A549 (cell line): Measurements from ENCODE around the gene TNNI2. TPM values are rescaled to one million over a fixed set of nuclear protein-coding genes. Genes with fewer than 3 reads are reported as not detected.
A peak's percentile ranks its signal among the peaks of the same experiment; 100 is the strongest.

ENCODE experiments used
- ATAC-seq, 2 experiments: fragments of 200-7000 bp in 1 of 2; fragments of >200 bp in 1 of 2; cut with Nextera tagmentation in 1 of 2; cut with Tn5 transposase in 1 of 2; 3 replicates each; pipeline versions ENCODE4 v1.8.0 to v1.9.1; 2018 to 2020; ENCODE audit warnings: mild to moderate bottlenecking in 1 of 2, moderate library complexity in 1 of 2
- CTCF ChIA-PET: fragments of 300-600 bp; sonication (Branson Sonifier 250); formaldehyde crosslinking; extraction: SDS; loops from one replicate; lab custom pipeline; 2021; ENCODE audit warnings: antibody characterized with exemption, inconsistent platforms; lab: Yijun Ruan, JAX
- POLR2A ChIA-PET: fragments of 350-600 bp; formaldehyde crosslinking; extraction: SDS; loops from one replicate; lab custom pipeline; 2021; ENCODE audit warnings: antibody characterized with exemption, inconsistent platforms; lab: Yijun Ruan, JAX
- DNase-seq, 2 experiments: peaks; one replicate each; pipeline versions ENCODE4 v3.0.0 to v3.0.0-alpha.2; 2011 to 2016; ENCODE audit warnings: low read depth in 1 of 2, low spot score in 1 of 2
- FAIRE-seq: peaks from 2 replicates; lab custom pipeline; 2011; peaks lifted over from hg19 to GRCh38; lab: Jason Lieb, UNC
- H3K27ac ChIP-seq, 2 experiments: fragments of >200 bp; sonication (Bioruptor Twin); formaldehyde crosslinking; 3 replicates each; pipeline ENCODE4 v1.5.1; 2016 to 2017
- H3K4me1 ChIP-seq: fragments of >200 bp; sonication (Bioruptor Twin); formaldehyde crosslinking; 3 replicates; pipeline ENCODE4 v1.6.1; 2016
- H3K4me2 ChIP-seq: fragments of >200 bp; sonication (Bioruptor Twin); formaldehyde crosslinking; 3 replicates; pipeline ENCODE4 v1.6.1; 2016
- H3K4me3 ChIP-seq: fragments of >200 bp; sonication (Bioruptor Twin); formaldehyde crosslinking; 3 replicates; pipeline ENCODE4 v1.5.1; 2016
- H3K9me3 ChIP-seq: fragments of >200 bp; sonication (Bioruptor Twin); formaldehyde crosslinking; 3 replicates; pipeline ENCODE4 v1.6.1; 2016
- CBX2 ChIP-seq: fragments of 200-600 bp; sonication (generic); IDR thresholded peaks from 2 replicates; pipeline ENCODE4 v1.6.1; 2016; ENCODE audit warnings: low read depth, mild to moderate bottlenecking, borderline replicate concordance
- EHF ChIP-seq: fragments of 250-450 bp; sonication (Bioruptor Pico); IDR thresholded peaks from 2 replicates; pipeline ENCODE4 v1.5.0; 2020; ENCODE audit warnings: mild to moderate bottlenecking
- EHMT2 ChIP-seq: fragments of 200-600 bp; sonication (generic); IDR thresholded peaks from 2 replicates; pipeline ENCODE4 v1.6.1; 2016; ENCODE audit warnings: antibody characterized with exemption, low read depth, mild to moderate bottlenecking, moderate library complexity
- HDAC2 ChIP-seq: fragments of 200-600 bp; sonication (generic); IDR thresholded peaks from 2 replicates; pipeline ENCODE4 v1.6.1; 2016
- HES2 ChIP-seq: fragments of >200 bp; sonication (Bioruptor Twin); formaldehyde crosslinking; IDR thresholded peaks from 2 replicates; pipeline ENCODE4 v1.6.1; 2016
- HEYL ChIP-seq: fragments of 250-450 bp; sonication (Bioruptor Pico); IDR thresholded peaks from 2 replicates; pipeline ENCODE4 v1.8.0; 2021; ENCODE audit warnings: mild to moderate bottlenecking, moderate library complexity
- HOXA7 ChIP-seq: fragments of 250-450 bp; sonication (Bioruptor Pico); IDR thresholded peaks from 2 replicates; pipeline ENCODE4 v1.5.0; 2020; ENCODE audit warnings: mild to moderate bottlenecking, moderate library complexity
- HOXB5 ChIP-seq: fragments of 250-450 bp; sonication (Bioruptor Pico); IDR thresholded peaks from 2 replicates; pipeline ENCODE4 v1.5.0; 2020; ENCODE audit warnings: mild to moderate bottlenecking, moderate library complexity
- JUN ChIP-seq, 2 experiments: fragments of >200 bp; sonication (Bioruptor Twin); formaldehyde crosslinking; IDR thresholded peaks; 2 replicates in 1 of 2; 3 replicates in 1 of 2; pipeline ENCODE4 v1.6.1; 2016 to 2017
- MAX ChIP-seq: IDR thresholded peaks from 2 replicates; pipeline ENCODE4 v1.6.1; 2012
- NR3C1 ChIP-seq: fragments of >200 bp; sonication (Bioruptor Twin); formaldehyde crosslinking; IDR thresholded peaks from 3 replicates; pipeline ENCODE4 v1.6.1; 2017
- POLR2AphosphoS2 ChIP-seq: conservative IDR thresholded peaks from 2 replicates; pipeline ENCODE4 v1.6.1; 2012; ENCODE audit warnings: low read length, improper control_type of control experiment, inconsistent platforms
- REST ChIP-seq: fragments of 200-600 bp; sonication (generic); IDR thresholded peaks from 2 replicates; pipeline ENCODE4 v1.6.1; 2016; ENCODE audit warnings: antibody characterized with exemption, mild to moderate bottlenecking, moderate library complexity
- RFX5 ChIP-seq: fragments of 450-650 bp; IDR thresholded peaks from 2 replicates; pipeline ENCODE4 v1.7.1; 2014; ENCODE audit warnings: antibody characterized with exemption, mild to moderate bottlenecking, moderate library complexity
- USF2 ChIP-seq: fragments of 450-650 bp; IDR thresholded peaks from 2 replicates; pipeline ENCODE4 v1.6.1; 2014; ENCODE audit warnings: antibody characterized with exemption
- ZC3H11A ChIP-seq: fragments of 450-650 bp; IDR thresholded peaks from 2 replicates; pipeline ENCODE4 v1.6.1; 2014; ENCODE audit warnings: antibody characterized with exemption, mild to moderate bottlenecking
- WGBS: methylation state at CpG from one replicate; pipeline ENCODE4 v1.1.6; 2017; ENCODE audit errors: missing lambda C conversion rate; 5-methylcytosine and 5-hydroxymethylcytosine counted together
- polyA plus RNA-seq, 4 experiments: library from polyadenylated mRNA; depleted of rRNA in 3 of 4; stranded (reverse); fragments of >200 nt; fragmentation: RNase III in 1 of 4; extraction: RNeasy Plus Mini Kit Qiagen cat#74134 plus additional on column Dnase treatment in 1 of 4; gene quantifications; 2 replicates in 3 of 4; 3 replicates in 1 of 4; pipeline ENCODE4 v1.2.3, GENCODE V29; 2011 to 2017
- TF ChIP-seq, protein P1 (sequence below): IDR thresholded peaks from 2 replicates; pipeline ENCODE4 v1.6.1; 2012
- TF ChIP-seq, protein P2 (sequence below): fragments of 250-450 bp; sonication (Bioruptor Pico); IDR thresholded peaks from 2 replicates; pipeline ENCODE4 v1.5.0; 2021; ENCODE audit warnings: mild to moderate bottlenecking, moderate library complexity, borderline replicate concordance

TNNI2 gene
- polyA plus RNA-seq, 2 of the 4 experiments (the other 2 are of a cell fraction) = not detected

DNA sequence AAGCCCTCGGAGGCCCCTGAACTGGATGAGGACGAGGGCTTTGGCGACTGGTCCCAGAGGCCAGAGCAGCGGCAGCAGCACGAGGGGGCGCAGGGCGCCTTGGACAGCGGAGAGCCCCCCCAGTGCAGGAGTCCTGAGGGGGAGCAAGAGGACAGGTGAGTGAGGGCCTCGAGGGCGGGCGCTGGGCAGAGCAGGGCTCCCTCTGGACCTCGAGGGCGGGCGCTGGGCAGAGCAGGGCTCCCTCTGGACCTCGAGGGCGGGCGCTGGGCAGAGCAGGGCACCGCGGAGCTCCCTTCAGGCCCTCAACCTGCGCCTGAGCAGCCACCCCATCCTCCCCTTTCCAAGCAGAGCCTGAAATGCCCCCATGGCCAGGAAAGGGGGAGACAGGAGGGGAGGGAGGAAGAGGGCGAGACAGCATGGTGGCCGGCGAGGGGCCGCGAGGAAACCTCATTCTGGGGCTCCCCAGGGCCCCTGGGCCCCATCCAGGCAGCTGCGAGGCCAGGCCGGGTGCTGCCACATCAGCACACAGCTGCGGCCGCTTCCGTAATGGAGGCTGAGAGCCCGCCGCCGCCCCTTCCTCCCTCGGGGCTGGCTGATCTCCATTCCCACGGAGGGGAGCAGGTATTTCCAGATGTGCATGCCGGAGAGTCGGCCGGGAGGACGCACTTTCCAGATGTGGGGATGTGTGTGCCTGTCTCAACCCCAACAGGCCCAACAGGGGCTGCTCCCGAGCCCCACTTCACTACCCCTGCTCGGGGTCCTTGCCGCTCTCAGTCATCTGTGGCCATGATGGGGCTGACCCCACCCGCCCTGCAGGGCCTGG lies 42.9 kb downstream of the TNNI2 start:
- Histone ChIP-seq H3K4me3 (no peak overlapping the region), H3K9me3 (no peaks in the 10 kb centered on the region), H3K4me2 (no peak overlapping the region), H3K27ac (no peak overlapping the region; a peak in 1 of 6 replicates), H3K4me1 (peaks cover 4% of the 10 kb centered on the region; the same call in 1 of the 3 replicates)
- ChIA-PET CTCF (interaction anchor here (0.6 to 10.1 kb wide), 76 partner anchors 7 to 1320 kb away, joined by 3 to 334 read pairs (median 6); partner anchors contain the start of genes H19, LSP1, MRPL23 and PRR33), POLR2A (interaction anchor here (0.8 kb wide), 1 partner anchor 119 kb away, joined by 6 read pairs; no protein-coding TSS in a partner anchor)
- 54% methylated on average over 20 of the region's 43 CpGs for WGBS
- DNase-seq = no peak
- TF ChIP-seq JUN (IDR thresholded peaks at IDR 0.05) (no peak), HOXA7 (CRISPR knock-in tag) (no peak), EHMT2 (no peak), POLR2AphosphoS2 (no peak), EHF (CRISPR knock-in tag) (no peak), NR3C1 (no peak), USF2 (no peak), HOXB5 (CRISPR knock-in tag) (no peak), HDAC2 (no peak), HES2 (no peak), REST (no peak), ZC3H11A (no peak), MAX (no peak), HEYL (CRISPR knock-in tag) (no peak), RFX5 (no peak), CBX2 (no peak)
- TF ChIP-seq, protein P1, sequence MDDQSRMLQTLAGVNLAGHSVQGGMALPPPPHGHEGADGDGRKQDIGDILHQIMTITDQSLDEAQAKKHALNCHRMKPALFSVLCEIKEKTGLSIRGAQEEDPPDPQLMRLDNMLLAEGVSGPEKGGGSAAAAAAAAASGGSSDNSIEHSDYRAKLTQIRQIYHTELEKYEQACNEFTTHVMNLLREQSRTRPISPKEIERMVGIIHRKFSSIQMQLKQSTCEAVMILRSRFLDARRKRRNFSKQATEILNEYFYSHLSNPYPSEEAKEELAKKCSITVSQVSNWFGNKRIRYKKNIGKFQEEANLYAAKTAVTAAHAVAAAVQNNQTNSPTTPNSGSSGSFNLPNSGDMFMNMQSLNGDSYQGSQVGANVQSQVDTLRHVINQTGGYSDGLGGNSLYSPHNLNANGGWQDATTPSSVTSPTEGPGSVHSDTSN = no peak
- TF ChIP-seq, protein P2, sequence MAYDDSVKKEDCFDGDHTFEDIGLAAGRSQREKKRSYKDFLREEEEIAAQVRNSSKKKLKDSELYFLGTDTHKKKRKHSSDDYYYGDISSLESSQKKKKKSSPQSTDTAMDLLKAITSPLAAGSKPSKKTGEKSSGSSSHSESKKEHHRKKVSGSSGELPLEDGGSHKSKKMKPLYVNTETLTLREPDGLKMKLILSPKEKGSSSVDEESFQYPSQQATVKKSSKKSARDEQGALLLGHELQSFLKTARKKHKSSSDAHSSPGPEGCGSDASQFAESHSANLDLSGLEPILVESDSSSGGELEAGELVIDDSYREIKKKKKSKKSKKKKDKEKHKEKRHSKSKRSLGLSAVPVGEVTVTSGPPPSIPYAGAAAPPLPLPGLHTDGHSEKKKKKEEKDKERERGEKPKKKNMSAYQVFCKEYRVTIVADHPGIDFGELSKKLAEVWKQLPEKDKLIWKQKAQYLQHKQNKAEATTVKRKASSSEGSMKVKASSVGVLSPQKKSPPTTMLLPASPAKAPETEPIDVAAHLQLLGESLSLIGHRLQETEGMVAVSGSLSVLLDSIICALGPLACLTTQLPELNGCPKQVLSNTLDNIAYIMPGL = no peak
- peak; percentile 16 to 34; a peak in 3 of 6 replicates for ATAC-seq
- no peak for FAIRE-seq
